GM12872 (cell line): ENCODE results near the gene SMAD1.

ENCODE experiments used
- TF ChIP-seq, protein P1 (sequence below): IDR thresholded peaks from 3 replicates; pipeline ENCODE4 v1.5.1; 2011; ENCODE audit warnings: low read depth, mild to moderate bottlenecking, low read length, moderate library complexity; ENCODE audit not compliant: insufficient read depth

The SMAD1 gene

DNA sequence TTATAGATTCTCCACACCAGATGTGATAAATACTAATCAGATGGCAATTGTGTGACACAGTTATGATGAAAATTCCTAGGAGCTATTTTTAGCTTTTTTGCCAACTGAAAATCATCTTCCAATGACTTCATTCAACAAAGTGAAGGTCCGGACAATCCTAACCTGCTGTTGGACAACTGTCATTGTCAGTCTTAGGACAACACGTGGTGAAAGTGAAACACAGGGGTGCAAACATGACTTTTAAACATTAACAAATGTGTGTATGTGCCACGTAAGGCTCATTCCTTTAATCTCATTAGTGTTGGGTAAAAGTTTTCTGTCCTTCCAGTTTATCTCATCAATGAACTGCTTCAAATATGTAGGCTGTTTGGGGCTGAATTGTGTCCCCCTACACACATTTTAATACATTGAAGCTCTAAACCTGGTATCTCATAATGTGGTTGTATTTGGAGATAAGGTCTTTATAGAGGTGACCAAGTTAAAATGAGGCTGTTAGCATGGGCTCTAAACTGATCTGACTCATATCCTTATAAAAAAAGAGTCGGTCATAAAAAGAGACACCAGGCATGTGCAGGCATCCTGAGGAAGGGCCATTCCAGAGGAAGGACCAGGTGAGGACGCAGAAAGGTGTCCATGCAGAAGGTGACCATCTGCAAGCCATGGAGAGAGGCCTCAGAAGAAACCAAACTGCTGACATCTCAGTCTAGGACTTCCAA is 41.2 kb upstream of the SMAD1 start:
- TF ChIP-seq, protein P1, sequence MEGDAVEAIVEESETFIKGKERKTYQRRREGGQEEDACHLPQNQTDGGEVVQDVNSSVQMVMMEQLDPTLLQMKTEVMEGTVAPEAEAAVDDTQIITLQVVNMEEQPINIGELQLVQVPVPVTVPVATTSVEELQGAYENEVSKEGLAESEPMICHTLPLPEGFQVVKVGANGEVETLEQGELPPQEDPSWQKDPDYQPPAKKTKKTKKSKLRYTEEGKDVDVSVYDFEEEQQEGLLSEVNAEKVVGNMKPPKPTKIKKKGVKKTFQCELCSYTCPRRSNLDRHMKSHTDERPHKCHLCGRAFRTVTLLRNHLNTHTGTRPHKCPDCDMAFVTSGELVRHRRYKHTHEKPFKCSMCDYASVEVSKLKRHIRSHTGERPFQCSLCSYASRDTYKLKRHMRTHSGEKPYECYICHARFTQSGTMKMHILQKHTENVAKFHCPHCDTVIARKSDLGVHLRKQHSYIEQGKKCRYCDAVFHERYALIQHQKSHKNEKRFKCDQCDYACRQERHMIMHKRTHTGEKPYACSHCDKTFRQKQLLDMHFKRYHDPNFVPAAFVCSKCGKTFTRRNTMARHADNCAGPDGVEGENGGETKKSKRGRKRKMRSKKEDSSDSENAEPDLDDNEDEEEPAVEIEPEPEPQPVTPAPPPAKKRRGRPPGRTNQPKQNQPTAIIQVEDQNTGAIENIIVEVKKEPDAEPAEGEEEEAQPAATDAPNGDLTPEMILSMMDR: no peak

DNA sequence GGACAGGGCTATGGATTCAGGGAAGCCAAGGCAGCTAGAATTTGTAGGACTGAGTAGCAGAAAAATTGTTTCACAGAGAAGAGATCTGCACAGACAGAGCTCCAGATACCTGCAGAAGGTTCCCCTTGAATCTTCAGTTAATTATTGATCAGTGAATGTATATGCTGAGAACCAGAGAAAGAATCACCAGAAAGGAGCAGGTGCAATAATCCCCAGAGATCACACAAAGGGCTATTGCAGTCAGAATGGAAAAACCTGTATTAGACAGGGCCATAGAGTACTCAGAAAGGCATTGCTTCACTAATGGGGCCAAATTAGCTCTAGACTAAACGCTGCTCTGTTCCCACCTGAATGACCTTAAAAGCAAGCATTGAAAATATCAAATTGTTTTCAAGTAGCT is 35.5 kb upstream of the SMAD1 start:
- TF ChIP-seq, protein P1: no peak

DNA sequence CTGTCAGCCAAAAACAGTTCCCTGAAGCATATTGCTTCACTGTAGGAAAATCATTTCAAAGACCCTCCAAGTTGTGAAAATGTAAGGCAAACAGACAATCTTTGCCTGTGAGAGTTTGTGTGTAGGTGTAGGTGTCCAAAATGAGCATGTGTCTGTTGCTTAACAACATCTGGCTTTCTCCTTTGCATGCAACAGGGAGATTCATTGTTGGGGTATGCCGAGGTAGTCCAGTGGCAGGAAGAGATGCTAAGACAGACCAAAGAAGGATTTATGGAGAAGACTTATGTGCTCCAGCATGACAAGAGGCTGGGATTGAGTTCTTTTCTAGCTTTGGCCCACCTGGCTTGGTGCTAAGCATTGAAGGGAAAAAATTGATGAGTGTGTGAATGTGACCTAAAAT is 29.8 kb upstream of the SMAD1 start:
- TF ChIP-seq, protein P1: no peak

DNA sequence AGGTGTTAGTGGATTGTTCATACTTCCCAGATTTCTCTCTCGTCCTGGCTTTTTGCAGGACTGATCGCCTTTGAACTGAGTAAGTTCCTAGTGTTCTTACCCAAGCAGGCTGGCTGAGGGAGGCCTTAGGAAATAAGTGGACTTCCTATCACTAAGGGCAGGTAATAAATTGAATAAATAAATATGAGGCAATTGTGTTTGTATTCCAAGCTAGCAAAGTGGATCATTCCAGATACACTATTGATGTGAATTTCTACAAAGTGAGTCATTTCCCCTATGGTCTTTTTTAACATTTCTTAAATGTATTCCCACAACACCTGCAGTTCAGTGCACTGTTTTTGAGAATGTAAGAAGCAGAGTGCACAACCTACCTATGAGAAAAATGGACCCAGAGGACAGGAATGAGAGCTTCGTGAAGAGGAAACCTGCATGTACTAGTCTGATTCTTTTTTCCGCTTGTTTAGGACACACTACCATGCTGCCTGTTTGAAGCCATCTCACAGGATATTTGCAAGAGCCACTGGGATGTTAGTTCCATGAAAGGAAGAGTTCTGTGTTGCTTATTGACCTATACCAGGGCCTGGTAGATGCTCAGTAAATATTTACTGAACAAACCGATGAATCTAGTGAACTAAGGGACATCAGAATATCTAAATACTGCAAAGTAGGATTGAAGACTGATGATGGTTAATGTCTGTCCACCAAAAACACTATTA is 29.0 kb upstream of the SMAD1 start:
- TF ChIP-seq, protein P1: no peak

DNA sequence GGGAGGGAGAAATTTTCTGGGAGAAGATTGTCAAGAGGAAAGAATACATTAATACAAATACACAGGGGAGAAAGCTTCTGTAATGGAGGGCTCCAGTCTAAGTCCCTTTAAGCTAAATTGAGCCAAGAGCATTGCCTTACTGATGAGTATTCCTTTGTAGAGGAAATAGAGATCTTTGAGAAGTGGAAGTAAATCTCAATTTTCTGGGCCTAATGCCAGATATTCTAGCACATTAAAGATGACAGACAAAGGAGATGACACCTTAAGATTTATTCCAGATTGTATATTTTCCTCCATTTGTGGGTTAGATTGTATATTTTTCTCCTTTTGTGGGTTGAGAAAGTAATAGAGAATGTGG is 28.5 kb upstream of the SMAD1 start:
- TF ChIP-seq, protein P1: no peak

DNA sequence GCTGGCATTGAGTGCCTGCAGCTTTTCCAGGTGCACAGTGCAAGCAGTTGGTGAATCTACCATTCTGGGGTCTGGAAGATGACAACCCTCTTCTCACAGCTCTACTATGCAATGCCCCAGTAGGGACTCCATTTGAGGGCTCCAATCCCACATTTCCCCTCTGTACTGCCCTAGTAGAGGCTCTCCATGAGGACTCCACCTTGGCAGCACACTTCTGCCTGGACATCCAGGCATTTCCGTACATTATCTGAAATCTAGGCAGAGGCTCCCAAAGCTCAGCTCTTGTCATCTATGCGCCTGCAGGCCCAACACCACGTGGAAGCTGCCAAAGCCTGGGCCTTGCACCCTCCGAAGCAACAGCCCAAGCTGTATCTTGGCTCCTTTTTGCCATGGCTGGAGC is 8.4 kb upstream of the SMAD1 start:
- TF ChIP-seq, protein P1: no peak

DNA sequence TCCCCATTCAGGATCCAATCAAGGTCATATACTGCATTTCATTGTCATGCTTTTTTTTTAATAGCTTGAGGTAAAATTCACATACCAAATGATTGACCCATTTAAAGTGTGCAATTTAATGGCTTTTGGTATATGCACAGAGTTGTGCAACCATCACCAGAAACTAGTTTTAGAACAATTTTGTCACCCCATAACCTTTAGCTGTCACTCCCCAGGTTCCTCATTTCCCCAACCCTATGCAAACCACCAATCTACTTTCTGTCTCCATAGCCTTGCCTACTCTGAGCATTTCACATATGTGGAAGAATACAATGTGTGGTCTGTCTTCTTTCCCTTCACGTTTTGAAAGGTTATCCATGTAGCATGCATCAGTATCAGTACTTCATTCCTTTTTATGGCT is 1.4 kb upstream of the SMAD1 start:
- TF ChIP-seq, protein P1: no peak
